NAMALWA (cell line): Measurements from ENCODE around the gene LRP1B.

Experiments used
- DNase-seq: peaks from one replicate; pipeline ENCODE4 v3.0.0-alpha.2; 2015; ENCODE audit warnings: low spot score

LRP1B gene

GRCh38 chr2:140247451-140248195 lies 1883.2 kb downstream of the LRP1B start:
- DNase-seq = no peak

DNA sequence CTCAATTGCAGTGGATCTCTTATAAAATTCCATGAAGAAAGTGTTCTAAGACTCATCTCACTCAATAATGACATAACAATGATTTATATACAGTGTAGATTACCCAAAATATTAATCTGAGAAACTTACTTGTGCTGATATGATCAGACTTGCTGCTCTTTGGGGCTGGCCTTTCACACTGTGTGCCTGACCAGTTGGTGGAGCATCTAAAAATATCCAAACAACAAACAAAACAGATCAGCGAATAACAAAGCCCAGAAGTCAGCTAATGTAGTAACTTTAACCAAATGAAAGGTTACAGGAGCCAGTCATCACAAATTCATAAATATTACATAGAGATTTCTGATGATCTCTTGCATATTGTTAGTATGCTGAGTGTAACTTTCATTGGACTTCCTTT lies 1883.9 kb downstream of the LRP1B start:
- no peak for DNase-seq

DNA sequence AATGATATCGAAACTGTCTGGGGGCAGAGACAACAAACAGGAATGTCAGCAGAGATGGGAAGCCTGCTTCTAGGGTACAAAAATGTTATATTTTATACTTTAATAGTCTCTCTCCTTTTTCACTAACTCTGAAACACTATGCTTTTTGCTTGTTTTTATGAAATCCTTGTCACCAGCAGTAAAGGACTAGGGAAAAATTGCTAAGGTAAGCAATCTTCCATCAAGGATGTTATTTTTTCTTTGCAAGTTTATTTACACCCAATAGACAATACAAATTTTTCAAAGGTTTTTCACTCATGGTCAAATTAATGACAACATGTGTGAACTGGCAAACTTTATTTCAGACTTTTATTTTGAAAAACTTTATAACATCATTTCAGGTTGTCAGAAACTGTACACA lies 1884.8 kb downstream of the LRP1B start:
- no peak for DNase-seq

DNA sequence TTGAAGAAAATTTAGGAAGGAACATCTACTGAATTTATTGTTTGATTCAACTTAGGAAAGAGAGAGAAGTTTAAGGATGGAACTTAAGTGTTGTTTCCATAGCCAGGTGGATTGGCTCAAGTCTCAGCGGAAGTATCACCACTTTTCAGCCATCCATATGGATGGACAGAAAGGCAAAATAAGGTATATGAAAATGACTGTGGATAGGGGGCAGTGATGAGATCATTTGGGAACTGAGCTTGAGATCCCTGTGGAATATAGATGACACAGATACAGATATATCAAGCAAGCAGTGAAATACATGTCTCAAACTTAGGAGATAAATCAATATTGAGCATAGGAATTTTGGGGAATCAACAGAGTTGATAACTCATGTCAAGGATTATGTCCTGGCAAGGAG lies 1887.9 kb downstream of the LRP1B start:
- DNase-seq = no peak

DNA sequence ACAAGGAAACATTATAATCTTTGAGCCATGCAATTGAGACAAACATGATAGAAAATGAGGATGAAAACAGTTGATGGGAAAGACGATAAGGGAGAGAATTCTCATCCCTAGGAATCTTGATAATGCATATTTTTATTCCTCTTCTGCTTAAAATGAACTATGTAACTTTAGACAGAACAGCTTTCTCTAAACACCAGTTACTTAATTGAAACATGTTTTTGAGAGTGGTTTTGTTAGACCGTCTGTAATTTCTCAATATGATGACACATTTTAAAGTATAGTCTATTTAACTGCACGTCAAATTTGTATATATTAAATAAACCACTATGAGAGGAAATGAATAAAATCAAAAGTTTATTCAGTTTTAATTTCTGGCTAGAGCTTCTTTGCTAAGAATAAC lies 1896.7 kb downstream of the LRP1B start:
- no peak for DNase-seq

DNA sequence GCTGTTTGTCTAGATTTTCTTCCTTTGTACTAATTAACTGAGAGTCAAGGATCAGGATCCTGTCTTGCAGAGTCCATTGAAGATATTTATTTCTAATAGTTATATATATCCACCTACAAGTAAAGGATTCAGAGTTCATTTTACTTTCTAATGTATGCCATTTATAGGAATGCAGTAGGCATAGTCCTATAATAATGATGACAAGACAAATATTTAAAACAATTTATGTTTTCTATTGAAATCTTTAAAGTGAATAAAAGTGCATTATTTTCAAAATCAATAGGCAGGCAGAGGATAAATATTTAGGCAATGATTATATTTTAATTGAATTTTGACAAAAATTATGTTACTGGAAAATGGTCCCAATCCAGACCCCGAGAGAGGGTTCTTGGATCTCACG lies 1919.9 kb downstream of the LRP1B start:
- DNase-seq = no peak

DNA sequence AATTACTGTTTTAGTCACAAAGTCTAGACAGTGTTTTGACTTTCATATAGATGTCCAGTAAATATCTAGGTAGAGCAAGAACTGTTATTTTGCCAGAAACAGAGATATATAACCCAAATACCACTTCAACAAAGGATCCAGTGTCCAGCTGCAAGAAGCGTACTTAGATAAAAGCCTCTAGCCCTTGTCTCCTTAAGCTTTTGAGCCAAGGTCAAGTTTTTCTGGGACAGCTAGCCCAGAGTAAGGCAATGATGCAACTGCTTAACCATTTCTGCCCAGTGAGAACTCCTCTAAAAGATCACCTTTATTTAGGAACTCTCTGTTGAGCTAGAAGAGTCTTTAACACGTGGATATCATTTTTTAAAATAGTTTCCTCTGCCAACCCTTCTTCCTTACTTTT lies 1925.7 kb downstream of the LRP1B start:
- no peak for DNase-seq

- DNase-seq = no peak
These were observed 1927.5 kb downstream of the LRP1B start for GRCh38 chr2:140203347-140203746.

DNA sequence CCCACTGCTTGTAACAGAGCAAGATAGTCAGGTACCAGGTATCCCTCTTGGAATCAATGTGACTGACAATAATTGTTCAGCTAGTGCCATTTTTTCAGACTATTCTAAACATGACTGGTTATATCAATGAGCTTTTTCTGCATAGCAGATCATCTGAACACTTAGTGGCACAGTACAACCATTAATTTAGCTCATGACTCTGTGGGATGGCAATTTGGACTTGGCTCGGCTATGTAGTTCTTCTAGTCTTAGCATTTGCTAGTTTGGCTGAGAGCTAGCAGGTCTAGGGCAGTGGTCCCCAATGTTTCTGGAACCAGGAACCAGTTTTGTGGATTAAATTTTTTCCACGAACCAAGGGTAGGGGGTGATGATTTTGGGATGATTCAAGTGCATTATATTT lies 1929.2 kb downstream of the LRP1B start:
- no peak for DNase-seq

DNA sequence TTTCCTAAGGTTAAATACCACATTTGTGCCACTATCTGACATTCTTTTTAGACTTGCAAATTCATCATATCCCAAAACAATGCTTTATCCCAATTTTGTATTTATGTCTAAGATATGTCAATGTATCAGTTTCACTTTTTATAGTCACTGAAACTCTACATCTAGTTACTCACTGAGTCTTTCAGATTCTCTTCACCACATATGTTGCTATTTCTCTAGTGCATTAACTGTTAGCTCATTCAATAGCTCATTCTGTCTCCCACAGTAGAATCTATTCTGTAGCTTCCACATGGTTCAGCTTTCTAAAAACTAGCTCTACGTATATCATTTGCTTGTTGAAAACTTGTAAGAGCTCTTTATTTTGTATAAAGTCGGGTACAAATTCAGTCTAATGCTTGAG lies 1930.1 kb downstream of the LRP1B start:
- no peak for DNase-seq

DNA sequence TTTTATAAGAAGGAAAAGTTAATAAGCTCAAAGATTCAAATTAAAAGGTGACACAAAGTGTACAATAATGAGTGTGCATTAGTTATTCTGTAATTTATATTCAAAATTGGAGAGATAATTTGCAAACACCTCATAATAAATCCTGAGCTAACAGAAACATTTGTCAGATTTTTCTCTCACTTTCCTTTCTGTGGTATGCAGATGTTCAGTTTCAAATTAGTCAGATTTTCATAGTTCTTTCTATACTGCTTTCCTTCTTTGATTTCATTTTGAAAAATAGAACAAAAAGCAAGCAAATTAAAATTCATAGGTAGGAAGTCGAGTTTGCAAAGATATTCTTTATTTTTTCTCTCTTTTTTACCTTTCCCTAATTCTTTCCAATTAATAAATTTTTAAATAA lies 1930.5 kb downstream of the LRP1B start:
- no peak for DNase-seq

DNA sequence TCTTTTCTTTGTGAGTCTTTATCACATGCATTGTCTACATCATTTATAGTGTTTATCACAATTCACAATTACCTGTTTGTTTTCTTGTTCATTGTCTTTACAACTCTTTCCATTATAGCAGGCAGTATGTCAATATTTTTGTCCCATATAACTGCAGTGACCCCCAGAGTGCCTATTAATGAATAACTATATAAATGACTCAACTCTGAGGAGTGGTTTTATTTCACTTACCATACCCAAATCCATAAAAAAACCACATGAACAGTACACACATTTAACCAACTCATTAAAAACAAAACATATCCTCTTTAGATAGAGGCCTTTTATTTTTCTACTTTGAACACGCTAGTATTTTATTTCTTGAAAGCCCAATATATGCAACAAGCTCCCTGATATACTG lies 1931.5 kb downstream of the LRP1B start:
- no peak for DNase-seq

DNA sequence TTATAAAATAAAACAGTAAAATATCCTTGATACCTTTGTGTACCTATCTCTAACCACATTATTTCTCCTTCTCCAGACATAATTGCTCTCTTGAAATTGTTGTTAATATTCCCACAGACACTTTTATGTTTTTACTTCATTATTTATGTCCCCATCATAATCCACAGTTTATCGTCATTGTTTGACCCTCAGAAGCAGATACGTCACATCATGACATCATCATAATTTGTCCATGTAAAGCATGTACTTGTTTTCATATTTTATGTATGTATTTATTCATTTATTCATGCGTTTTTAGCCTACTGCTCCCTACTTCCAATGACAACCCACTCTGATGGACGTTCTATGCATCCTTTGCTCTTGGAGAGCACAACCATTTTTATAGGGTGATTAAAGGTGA lies 1943.7 kb downstream of the LRP1B start:
- no peak for DNase-seq

DNA sequence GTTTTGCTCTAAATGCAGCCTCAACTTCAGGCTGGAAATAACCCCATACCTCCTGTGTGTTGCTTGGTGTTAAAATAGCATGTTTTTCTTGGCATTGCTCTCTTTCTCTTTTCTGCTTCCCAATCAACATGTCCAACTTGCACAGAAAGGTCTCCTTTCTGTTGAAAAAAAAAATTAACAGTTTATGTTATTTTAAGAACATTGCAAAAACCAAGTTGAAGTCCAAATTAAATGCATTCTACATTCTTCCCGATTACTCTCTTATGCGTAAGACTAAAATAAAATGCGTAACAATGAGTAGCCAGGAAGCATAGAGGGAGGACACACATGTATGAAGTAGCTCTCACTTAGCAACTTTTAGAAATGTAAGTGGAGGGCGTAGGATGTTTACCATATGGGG lies 1944.5 kb downstream of the LRP1B start:
- DNase-seq = no peak

- DNase-seq = no peak
These were observed 1945.7 kb downstream of the LRP1B start for GRCh38 chr2:140185076-140185475.

DNA sequence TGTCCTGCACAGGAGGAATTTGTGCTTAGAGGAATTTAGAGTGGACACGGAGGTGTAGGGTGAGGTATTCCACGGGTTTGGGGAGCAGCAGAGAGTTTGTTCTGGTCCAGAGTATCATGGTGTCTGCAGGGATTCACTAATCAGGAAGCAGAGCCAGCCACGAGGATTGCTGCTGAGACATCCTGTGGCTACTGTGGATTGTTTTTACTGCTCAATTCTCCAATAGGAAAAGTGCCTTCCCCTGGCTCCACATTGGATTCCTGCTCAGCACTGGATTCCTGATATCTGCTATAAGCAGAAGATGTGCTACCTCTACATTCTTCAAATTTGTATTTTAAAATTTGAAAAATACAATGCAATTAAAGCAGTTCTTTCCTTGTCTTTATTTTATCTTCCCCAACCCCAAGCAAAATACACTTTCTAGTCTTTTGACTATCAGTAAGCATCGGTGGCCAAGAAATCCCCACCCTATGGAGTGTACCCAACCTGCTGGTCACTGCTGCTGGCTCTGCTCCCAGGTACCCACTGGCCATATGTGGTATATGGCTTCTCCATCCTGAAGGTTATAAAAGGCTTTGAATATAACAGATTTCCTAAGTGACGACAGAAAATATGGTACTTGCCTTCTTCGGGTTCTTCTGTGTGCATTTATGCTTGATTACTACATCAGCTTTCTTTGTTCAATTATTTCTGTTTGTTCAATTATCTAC lies 1947.6 kb downstream of the LRP1B start:
- no peak for DNase-seq
